Neural crest cell (in vitro differentiated cells): Measurements from ENCODE around the gene OR8B3. TPM values are rescaled to one million over a fixed set of nuclear protein-coding genes. Genes with fewer than 3 reads are reported as not detected.

Source experiments
- DNase-seq: peaks from one replicate; pipeline ENCODE4 v3.0.0; 2021; ENCODE audit warnings: low read depth, mixed read lengths, low spot score
- H3K27ac Mint-ChIP-seq: one replicate; pipeline ENCODE4 v1.8.0; 2021; ENCODE audit warnings: mild to moderate bottlenecking, mixed read lengths; ENCODE audit not compliant: unreplicated experiment
- H3K27me3 Mint-ChIP-seq: 2 replicates; pipeline ENCODE4 v1.8.0; 2021; ENCODE audit warnings: low read depth, mild to moderate bottlenecking, mixed read lengths
- H3K36me3 Mint-ChIP-seq: 2 replicates; pipeline ENCODE4 v1.8.0; 2021; ENCODE audit warnings: low read depth, mild to moderate bottlenecking, mixed read lengths
- H3K4me1 Mint-ChIP-seq: 2 replicates; pipeline ENCODE4 v1.8.0; 2021; ENCODE audit warnings: mixed read lengths
- H3K4me3 Mint-ChIP-seq: one replicate; pipeline ENCODE4 v1.8.0; 2021; ENCODE audit warnings: mild to moderate bottlenecking, mixed read lengths
- H3K9me3 Mint-ChIP-seq: 2 replicates; pipeline ENCODE4 v1.8.0; 2021; ENCODE audit warnings: mixed read lengths
- CTCF ChIP-seq: fragments of 200-600 bp; sonication (generic); conservative IDR thresholded peaks from 2 replicates; pipeline ENCODE4 v1.5.0; 2021; ENCODE audit warnings: antibody characterized with exemption, mild to moderate bottlenecking
- long read RNA-seq: library from polyadenylated mRNA; unstranded; transcript quantifications from one replicate; pipeline ENCODE4 v2.0.0, GENCODE V29; 2020
- total RNA-seq: library from RNA; stranded (reverse); gene quantifications from 2 replicates; pipeline ENCODE4 v1.2.1, GENCODE V29; 2021

Gene OR8B3
- not detected in 2 replicates for total RNA-seq
- long read RNA-seq = 0 reads

GRCh38 chr11:124398924-124399323 lies at the start of gene OR8B3:
Gene OR8B3 (minus strand): TSS chr11:124399024. CDS start chr11:124397351, 1,673 bp downstream.
- Mint-ChIP-seq H3K27ac (no peak within 1 kb of the TSS), H3K9me3 (peaks cover 4% of the 10 kb centered on the region), H3K36me3 (no peaks in the 10 kb centered on the region), H3K4me3 (no peak within 1 kb of the TSS), H3K27me3 (no peaks in the 10 kb centered on the region), H3K4me1 (no peaks in the 10 kb centered on the region)
- DNase-seq = no peak
- TF ChIP-seq CTCF = no peak

GRCh38 chr11:124446916-124447315 lies 48.1 kb upstream of the OR8B3 start:
- Mint-ChIP-seq H3K36me3 (no peaks in the 10 kb centered on the region), H3K4me1 (no peaks in the 10 kb centered on the region), H3K9me3 (peaks cover 5% of the 10 kb centered on the region), H3K4me3 (no peak overlapping the region), H3K27me3 (no peaks in the 10 kb centered on the region), H3K27ac (no peak overlapping the region)
- DNase-seq = no peak
- no peak for TF ChIP-seq CTCF

GRCh38 chr11:124445646-124446150 lies 46.9 kb upstream of the OR8B3 start, which contains the start of gene OR8B8:
Gene OR8B8 (minus strand): TSS chr11:124445696. CDS start chr11:124441085, 4,611 bp downstream.
- no peak within 1 kb of the TSS for H3K4me3 Mint-ChIP-seq
- DNase-seq = no peak
- H3K9me3 Mint-ChIP-seq = no peaks in the 10 kb centered on the region
- no peak for TF ChIP-seq CTCF
- H3K27me3 Mint-ChIP-seq = no peaks in the 10 kb centered on the region
- H3K4me1 Mint-ChIP-seq = no peaks in the 10 kb centered on the region
- no peak within 1 kb of the TSS for H3K27ac Mint-ChIP-seq
- H3K36me3 Mint-ChIP-seq = no peaks in the 10 kb centered on the region

- Mint-ChIP-seq H3K4me3 (no peak overlapping the region), H3K36me3 (no peaks in the 10 kb centered on the region), H3K27ac (no peak overlapping the region), H3K27me3 (peaks cover 7% of the 10 kb centered on the region), H3K9me3 (no peaks in the 10 kb centered on the region), H3K4me1 (no peaks in the 10 kb centered on the region)
- TF ChIP-seq CTCF = no peak
- DNase-seq = no peak
These were observed 44.0 kb upstream of the OR8B3 start for GRCh38 chr11:124442847-124443246.

- no peak for DNase-seq
- TF ChIP-seq CTCF = no peak
- H3K36me3 Mint-ChIP-seq = no peaks in the 10 kb centered on the region
- H3K9me3 Mint-ChIP-seq = no peaks in the 10 kb centered on the region
- H3K27ac Mint-ChIP-seq = no peak overlapping the region
- no peak overlapping the region for H3K4me3 Mint-ChIP-seq
- H3K4me1 Mint-ChIP-seq = no peaks in the 10 kb centered on the region
- peaks cover 7% of the 10 kb centered on the region for H3K27me3 Mint-ChIP-seq
These were observed 43.6 kb upstream of the OR8B3 start for GRCh38 chr11:124442442-124442841.
